ENCODE data around the gene PDZRN4.
"Not testable (repeated sequence)": the region's sequence is repeated elsewhere in the genome, so short reads cannot be mapped to it uniquely, and the experiment has no call there.

The PDZRN4 gene

DNA sequence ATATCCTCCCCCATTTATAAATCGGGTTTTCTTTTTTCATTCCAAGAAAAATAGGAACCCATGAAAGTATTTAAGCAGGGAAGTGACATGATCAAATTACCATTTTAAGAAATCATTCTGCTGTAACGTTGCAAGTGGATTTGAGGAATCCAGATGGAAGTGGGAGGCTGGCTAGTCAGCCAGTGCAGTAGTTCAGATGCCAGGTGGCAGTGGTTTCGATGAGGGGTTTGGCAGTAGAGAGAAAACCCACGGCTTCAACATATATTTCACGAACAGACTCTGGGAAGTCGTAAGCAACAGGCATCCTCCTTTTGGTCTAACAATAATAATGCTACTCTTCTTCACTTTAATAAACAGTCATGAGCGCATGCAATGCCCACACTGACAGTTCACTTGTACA, 25.0 kb downstream of the PDZRN4 start:
- no peak for DNase-seq (ENCODE audit: low read depth in 1 of 2, low spot score in 1 of 2)

DNA sequence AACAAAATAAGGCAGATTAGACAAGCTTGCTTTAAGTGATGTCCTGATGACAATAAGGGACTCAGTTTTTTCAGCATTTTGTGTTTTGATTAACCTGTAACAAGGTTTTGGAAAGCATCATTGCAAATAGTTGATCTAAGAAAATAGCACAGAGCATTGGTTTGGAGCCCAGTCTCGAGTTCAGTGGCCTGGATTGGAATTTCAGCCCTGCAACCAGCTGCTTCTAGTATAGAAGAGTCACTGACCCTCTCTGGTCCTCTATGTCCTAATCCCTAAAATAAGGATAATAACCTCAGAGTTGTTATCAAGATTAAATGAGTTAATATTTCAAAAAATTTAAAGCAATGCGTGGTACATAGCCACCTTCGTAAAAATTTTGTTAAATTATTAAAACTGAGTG, 25.5 kb downstream of the PDZRN4 start:
- DNase-seq (ENCODE audit: low read depth in 1 of 2, low spot score in 1 of 2), result no peak

DNA sequence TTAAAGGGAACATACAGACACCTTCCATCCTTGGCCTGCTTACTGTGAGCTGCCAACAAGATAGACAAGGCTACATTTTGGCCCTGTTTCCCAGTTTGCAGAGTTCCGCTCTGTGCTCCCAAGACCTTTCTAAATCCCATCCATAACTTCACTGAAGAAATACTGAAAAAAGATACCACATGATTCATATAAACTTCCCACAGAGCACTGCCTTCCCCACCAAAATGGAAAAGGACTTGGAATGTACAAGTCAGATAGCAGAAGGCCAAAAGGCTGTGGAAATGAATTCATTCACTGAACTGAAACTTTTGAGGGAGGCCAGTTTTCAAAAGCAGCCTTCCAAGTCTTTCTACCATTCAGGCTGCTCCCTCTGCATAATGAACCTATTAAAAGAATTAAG, 29.6 kb downstream of the PDZRN4 start:
- DNase-seq (ENCODE audit: low read depth in 1 of 2, low spot score in 1 of 2), result no peak

DNA sequence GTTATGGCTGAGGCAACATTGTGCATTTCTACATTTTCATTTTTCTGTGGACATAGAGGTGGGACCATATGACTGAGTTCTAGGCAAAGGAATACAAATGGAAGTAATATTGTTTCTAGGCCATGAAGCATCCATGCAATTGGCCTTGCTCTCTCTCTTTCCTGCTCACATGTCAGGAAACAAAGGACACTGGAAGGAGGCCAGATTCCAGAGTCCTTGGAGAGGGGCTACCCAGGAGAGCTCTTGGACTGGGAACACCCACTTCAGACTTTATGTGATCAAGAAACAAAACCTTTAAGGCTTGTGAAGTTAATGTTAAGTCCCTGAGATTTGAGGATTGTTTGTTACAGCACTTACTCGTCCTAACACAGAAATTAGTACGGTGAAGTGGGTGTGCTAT, 32.8 kb downstream of the PDZRN4 start:
- DNase-seq (ENCODE audit: low read depth in 1 of 2, low spot score in 1 of 2), result no peak

DNA sequence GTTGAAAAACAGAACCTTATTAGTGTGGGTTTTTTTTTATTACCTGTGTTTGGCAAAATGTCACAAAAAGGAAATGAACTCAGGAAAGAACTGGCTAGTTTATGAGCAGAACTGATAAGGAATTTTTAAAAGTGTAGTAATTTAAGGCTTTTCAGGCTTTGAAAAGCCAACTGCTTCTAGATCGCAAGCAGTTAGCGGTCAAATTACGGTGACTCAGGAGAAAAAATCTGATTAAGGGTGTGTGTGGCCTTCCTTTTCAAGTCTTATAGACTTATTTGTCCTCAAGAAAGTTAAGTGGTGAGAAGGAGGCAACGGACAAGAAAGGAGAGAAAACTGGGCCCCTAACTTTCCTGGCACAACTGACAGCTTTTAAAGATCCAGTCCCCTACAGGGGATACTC, 33.4 kb downstream of the PDZRN4 start:
- no peak for DNase-seq (ENCODE audit: low read depth in 1 of 2, low spot score in 1 of 2)

DNA sequence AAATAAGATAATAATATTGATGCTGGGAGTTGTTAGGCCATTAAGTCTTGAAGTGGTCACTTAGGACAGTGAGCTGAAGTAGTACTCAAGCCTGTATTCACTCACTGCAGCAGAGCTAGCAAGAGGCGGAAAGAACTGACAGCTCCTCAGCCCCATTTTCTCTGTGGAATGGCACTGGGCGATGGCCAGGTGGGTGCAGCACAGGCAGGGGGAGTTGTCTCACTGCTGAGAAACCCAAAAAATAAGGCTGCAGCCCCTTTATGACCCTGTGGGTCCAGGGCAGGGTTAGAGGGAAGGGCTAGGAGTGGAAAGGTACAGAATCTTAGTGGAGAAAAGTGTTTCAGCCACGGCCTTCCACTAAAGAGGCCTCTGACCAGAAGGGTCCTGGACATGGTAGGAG, 35.5 kb downstream of the PDZRN4 start:
- DNase-seq (ENCODE audit: low read depth in 1 of 2, low spot score in 1 of 2), result no peak

DNA sequence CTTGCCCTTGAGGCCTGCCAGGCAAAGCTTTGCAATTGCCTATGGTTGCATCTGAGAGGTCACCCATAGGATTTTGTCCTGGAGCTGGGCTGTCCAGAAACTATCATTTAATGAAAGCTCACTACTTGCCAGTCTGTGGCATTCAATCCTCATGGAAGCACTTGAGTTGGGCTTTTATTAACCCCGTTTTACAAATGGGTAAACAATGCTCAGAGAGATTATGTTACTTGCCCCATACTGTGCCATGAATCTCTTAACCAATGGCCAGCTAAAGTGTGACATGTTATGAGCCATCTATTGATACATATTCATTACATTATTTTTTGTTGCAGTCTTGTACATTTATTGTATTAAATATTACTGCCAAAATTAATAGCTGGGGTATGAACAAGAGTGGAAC, 35.9 kb downstream of the PDZRN4 start:
- no peak for DNase-seq (ENCODE audit: low read depth in 1 of 2, low spot score in 1 of 2)

DNA sequence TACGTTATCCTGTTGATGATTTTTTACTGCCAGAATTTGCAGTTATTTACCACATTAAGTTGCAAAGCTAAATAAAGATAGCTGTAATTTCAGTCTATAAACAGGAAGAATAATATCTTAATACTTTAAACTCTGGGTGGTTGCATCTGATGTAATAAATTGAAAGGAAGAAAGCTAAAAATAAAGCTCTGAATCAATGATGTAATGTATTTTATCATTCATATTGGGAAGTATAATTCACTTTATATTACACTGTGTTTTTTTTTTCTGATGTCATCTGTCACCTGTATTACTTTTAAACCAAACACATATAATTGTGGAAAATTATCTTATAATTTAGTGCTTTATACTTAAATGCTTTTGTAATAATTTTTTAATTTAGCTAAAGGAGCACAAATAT, 37.1 kb downstream of the PDZRN4 start:
- no peak for DNase-seq (ENCODE audit: low read depth in 1 of 2, low spot score in 1 of 2)

DNA sequence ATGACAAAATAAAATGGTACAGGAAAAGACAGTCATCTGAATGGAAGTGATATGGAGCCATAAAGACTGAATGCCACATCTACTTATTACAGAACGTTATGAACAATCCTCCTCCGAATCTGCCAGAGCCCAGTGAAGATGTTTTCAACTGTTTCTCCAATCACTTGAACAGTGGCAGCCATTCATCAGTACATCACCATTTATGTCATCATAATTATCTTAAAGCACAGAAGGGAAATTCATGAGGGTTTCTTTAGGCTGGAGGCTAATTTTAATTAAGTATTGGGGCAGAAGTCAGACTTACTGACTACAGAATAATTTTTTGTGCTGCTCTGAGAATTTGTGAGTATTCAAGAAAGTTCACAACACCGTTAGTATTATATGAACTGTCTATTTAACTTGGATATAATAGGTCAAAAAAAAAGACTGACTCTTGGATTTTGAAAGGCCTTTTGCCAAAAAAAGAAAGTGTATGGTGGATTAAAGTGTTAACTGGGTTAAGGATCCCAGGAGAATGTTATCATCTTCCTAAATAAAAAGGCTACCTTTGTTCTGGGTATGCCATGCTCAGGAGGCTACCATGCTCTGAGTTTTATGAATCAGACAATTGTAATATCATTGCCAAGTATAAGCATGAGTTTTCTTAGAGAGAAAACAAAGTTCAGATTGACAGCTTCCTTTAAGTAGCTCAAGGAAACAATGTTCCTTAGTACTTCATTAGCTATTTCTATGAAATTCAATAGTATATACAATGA, 40.1 kb downstream of the PDZRN4 start:
- DNase-seq (ENCODE audit: low read depth in 1 of 2, low spot score in 1 of 2), result no peak

DNA sequence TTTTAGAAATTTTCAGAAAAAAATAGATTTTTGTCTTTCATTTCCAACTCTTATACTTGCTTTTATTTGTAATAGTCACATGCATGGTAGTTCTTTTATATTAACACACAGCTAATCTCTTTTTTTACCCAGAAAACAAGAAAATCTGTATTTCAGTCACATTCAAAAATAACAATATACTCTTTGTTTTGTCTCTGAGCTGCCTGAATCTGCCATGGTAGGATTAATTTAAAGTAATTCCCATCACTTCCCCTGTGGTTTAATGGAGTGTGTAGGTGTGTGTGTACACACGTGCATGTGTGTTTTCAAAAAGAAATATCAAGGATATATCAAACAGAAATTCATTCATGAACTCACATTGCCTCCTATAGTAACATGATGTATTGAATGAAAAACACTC, 42.6 kb downstream of the PDZRN4 start:
- no peak for DNase-seq (ENCODE audit: low read depth in 1 of 2, low spot score in 1 of 2)

DNA sequence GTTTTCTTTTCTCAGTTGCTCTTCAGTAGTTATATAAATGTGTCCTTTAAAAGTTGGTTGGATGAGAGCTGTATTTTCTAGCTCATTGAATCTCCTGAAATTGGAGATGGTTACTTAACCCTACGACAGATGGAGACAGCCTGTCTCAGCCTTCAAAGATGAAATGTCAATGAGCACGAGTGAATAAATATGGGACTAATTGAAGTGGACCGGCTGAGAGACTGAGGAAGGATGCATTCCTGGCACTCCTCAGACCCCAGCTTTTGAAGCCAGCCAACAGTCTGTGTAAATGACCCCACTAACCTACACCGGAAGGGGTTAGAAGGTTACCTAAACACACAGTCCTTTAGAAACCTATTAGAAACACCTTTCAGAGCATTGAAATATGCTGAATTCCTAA, 46.6 kb downstream of the PDZRN4 start:
- no peak for DNase-seq (ENCODE audit: low read depth in 1 of 2, low spot score in 1 of 2)

DNA sequence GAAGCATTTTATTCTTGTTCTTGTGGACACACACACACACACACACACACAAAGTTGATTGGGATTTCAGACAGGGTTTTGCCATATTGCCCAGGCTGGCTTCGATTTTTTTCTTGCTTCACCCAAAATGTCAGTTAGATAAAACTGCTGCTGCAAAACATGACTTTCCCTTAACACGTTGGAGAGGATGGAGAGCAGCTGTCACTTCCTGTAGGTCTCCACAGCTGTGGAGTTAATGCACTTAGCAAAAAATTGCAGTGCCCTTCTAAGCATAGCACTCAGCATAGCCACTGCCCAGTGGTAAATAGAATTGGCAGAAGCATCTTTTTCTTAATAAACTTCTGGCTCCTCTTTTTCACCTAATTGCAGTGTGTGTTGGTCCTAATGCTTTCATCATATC, 54.5 kb downstream of the PDZRN4 start:
- DNase-seq (ENCODE audit: low read depth in 1 of 2, low spot score in 1 of 2), result no peak

DNA sequence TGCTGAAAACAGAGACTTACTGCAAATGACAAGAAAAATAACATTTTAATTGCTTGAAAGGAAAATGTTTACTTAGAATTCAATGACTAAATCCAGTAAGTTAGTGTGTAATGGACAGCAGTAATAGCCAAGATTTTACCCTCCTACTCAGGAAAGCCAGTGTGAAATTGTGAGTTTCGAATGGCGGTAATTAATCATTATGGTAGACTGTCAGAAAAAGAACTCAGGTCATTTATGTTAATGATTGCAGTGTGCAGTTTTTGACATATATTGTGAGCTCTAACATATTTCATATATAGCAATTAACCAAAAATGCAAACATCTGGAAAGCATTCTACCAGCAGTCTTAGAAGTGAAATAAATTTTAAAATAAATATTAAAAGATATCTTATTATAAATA, 60.3 kb downstream of the PDZRN4 start:
- DNase-seq (ENCODE audit: low read depth in 1 of 2, low spot score in 1 of 2), result no peak

DNA sequence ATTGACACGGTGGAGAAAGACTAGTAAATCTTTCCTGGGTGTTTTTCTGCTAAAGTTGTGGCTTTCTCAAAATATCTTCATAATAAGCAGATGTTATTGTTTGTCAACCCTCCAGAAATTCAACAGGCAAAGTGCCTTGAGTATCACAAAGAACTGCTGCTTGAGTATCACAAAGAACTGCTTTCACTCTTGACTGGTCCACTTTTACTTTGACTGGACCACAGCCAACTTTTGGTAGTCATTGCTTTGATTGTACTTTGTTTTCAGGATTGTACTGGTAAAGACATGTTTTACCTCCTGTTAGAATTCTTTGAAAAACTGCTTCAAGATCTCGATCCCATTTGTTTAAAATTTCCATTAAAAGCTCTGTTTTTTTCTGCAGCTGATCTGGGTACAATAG, 62.6 kb downstream of the PDZRN4 start:
- no peak for DNase-seq (ENCODE audit: low read depth in 1 of 2, low spot score in 1 of 2)

DNA sequence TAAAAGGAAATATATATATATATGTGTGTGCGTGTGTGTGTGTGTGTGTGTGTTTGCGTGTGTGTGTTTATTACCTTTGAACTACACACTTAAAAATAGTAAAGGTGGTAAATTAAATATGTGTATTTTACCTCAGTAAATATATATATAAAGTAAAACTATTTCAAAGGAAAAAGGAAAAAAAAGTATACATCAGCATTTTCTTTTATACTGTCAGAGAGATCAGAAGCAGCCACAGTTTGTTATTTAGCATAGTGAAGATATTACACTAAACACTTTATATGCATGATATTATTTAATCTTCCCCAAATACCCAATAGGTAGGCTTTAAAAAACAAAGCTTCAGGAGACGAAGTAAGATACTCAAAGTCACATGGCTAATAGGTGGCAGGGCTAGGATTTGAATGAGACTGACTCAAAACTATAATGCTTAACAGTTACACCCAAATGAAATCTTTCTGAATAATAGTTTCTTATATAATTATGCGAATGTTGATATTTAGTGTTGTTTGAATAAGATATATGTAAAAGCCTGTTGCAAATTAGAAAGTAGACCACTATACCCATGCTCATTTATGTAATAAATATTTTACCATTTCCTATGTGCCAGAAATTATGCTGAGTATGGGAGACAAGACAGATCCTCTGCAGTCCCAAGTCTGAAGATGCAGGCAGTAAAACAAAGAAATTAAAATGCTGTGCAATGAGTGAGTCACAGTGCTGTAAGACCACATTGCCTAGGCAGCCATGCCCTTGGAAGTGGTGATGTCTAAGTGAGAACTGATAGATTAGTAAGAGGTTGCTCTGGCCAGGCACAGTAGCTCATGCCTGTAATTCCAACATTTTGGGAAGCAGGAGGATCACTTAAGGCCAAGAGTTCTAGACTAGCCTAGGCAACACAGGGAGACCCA, 66.1 kb downstream of the PDZRN4 start:
- DNase-seq (ENCODE audit: low read depth in 1 of 2, low spot score in 1 of 2), result no peak

DNA sequence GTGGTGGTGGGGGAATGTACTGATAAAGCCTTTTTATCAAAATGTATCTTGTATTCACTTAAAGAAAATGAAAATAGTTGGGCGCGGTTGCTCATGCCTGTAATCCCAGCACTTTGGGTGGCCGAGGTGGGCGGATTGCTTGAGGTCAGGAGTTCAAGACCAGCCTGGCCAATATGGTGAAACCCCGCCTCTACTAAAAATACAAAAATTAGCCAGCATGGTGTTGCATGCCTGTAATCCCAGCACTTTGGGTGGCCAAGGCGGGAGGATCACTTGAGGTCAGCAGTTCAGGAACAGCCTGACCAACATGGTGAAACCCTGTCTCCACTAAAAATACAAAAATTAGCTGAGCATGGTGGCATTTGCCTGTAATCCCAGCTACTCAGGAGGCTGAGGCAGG, 75.1 kb downstream of the PDZRN4 start:
- not testable (repeated sequence) for DNase-seq (ENCODE audit: low read depth in 1 of 2, low spot score in 1 of 2)

DNA sequence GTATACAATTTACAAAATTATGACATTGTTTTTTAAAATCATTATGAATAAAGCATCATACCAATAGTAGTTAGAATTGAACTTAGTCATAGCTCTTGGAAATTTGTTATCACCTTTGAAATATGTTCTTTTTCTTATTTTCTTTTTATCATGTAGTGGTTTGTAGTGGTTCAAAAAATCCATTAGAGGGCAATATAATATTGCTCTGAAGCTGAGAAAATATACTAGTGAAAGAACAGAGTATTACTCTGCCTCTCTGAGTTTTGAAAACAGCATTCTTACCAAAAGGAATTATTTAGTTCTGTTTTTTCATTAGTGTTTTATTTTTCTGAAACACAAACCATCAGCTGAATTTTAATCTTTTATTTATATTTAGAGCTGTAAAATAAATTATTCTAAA, 76.2 kb downstream of the PDZRN4 start:
- DNase-seq (ENCODE audit: low read depth in 1 of 2, low spot score in 1 of 2), result no peak

DNA sequence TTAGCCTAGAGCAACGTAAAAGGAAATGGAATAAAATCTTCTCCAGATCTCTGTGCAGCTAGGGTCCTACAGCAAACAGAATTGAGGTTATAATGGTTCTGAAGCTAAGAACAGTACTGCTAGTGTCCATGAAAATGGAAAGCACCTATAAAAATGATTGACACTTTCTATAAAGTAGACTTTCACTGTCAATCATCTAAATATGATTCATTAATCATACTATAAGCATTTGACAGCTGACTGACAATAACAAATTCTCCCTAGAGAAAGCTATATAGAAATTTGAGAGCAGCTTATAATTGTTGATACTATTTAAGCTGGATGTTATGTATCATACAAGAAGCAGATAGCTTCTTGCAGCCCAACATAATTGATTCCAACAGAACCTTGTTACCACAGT, 80.9 kb downstream of the PDZRN4 start:
- DNase-seq (ENCODE audit: low read depth in 1 of 2, low spot score in 1 of 2), result no peak

DNA sequence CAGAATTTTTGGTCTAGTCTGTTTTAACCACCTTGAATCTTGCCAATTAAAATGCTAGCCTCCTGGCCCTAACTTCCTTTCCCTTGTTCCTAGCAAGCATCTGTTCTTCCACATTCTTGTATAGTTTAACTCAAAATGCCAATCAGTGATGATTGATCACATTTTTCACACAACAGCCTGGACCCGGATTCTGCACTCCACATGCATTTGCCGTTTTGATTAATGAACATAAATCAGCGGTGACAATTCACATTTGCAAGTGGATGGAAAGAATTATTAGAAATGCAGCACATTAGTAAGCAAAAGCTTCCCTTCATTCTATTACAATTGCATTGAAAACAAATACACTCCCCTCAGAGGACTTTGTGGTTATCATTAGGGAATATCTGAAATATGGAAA, 83.4 kb downstream of the PDZRN4 start:
- DNase-seq (ENCODE audit: low read depth in 1 of 2, low spot score in 1 of 2), result no peak

DNA sequence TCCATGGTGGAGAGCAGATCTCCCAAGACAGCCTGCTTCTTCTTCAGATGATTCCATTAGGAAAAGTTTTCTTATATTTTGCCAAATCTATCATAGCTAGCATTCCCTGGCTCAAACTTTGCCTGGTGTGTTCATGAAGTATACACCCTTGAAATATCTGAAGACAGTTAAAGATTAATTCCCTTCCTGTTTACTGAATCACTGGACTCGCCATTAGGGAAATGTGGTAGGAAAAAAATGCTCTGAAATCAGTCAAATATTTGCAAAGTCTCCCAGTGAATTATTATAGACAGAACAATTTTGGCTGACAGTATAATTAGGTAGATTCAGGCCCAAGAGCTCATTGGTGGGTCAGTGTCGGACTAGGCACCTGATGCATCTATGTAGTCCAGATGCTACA, 86.5 kb downstream of the PDZRN4 start:
- no peak for DNase-seq (ENCODE audit: low read depth in 1 of 2, low spot score in 1 of 2)

DNA sequence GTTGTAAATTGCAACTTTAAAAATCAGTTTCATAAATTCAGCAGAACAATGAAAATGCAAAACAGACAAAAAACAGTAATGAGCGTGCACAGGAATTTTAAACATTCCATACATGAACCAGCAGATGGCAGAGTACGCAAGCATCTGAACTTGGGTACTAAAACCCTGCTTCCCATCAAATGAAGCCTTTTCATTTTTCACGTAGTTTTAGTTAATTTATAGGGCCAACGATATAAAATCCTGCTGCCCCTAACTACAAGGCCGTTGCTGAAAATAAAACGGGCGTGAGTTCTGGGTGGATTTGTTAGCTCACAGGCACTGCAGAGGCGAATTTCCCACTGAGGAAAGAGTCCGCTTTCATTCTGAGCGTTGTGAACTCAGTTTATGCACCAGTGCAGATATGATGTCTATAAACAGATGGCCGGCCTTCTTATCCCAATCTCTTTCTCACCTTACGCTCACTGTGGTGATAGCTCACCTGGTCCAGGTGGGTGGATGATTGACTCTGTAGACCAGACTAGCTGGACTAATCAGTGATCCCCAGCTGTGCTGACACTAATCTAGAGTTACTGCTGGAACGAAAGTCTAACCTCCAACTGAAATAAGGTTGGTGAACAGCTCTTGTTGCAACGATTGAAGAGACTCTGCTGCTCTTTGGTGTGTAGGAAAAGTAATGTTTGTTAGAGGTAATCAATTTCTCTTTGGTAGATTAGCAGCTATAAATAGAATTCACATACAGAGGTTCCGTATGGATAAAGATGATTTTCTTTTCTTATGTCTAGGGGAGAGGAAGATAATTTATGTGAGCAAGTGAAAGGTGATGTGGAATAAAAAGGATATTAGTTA, 89.2 kb downstream of the PDZRN4 start:
- no peak for DNase-seq (ENCODE audit: low read depth in 1 of 2, low spot score in 1 of 2)

DNA sequence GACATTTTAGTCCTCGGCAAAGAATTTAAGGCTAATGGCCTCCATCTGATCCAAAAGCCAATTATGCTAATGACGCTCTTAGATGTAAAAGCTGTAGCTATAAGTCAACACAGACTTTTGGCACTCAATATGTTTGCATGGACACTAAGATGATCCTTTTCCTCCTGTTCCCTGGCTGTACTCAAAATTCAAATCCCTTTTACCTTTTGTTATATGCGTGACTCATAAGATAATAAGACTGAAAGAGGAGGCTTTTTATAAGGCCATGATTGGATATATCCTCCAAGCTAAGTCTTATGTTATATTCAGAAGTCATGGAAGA, 89.8 kb downstream of the PDZRN4 start:
- no peak for DNase-seq (ENCODE audit: low read depth in 1 of 2, low spot score in 1 of 2)

Measured in activated T-helper 1 cell treated with anti-CD3 and anti-CD28 coated beads, Interleukin-2, amount 50 U/mL, for 16 hours (primary cell).